HepG2 (cell line): ENCODE results near the gene SCNM1. TPM values are rescaled to one million over a fixed set of nuclear protein-coding genes. Genes with fewer than 3 reads are reported as not detected.

Experiments
- ATF7 ChIP-seq, 2 experiments: fragments of 450-650 bp in 1 of 2; sonication (generic) in 1 of 2; formaldehyde crosslinking in 1 of 2; IDR thresholded peaks; 2 replicates each; pipeline versions ENCODE4 v1.4.0 to v1.6.1; 2016 to 2020; ENCODE audit warnings: antibody characterized with exemption in 1 of 2, mild to moderate bottlenecking in 1 of 2, missing genetic modification reagents in 1 of 2
- BHLHE40 ChIP-seq: IDR thresholded peaks from 2 replicates; pipeline ENCODE4 v1.6.1; 2011; ENCODE audit warnings: low read length, improper control_type of control experiment
- GABPB1 ChIP-seq: IDR thresholded peaks from 2 replicates; pipeline ENCODE4 v1.6.1; 2016; ENCODE audit warnings: mild to moderate bottlenecking, missing genetic modification reagents, moderate library complexity, missing compliant biosample characterization
- KDM5A ChIP-seq: fragments of 200-600 bp; sonication (generic); IDR thresholded peaks from 2 replicates; pipeline ENCODE4 v1.7.0; 2018; ENCODE audit warnings: antibody characterized with exemption, mild to moderate bottlenecking, low read length, borderline replicate concordance
- NCOR1 ChIP-seq: fragments of 200-600 bp; sonication (generic); IDR thresholded peaks from 2 replicates; pipeline ENCODE4 v1.7.0; 2017; ENCODE audit warnings: antibody characterized with exemption, low read length, borderline replicate concordance
- PCBP1 ChIP-seq: fragments of 200-400 bp; formaldehyde crosslinking; IDR thresholded peaks from 2 replicates; pipeline ENCODE4 v1.6.1; 2017; ENCODE audit warnings: mild to moderate bottlenecking, low read depth, low read length, borderline replicate concordance
- POGZ ChIP-seq: sonication (generic); formaldehyde crosslinking; IDR thresholded peaks from 2 replicates; pipeline ENCODE4 v1.4.0; 2020; ENCODE audit warnings: mild to moderate bottlenecking, missing genetic modification reagents
- POLR2A ChIP-seq, 2 experiments: IDR thresholded peaks; 2 replicates each; pipeline ENCODE4 v1.6.1; 2011; ENCODE audit warnings: low read depth in 2 of 2, low read length in 2 of 2, mild to moderate bottlenecking in 1 of 2, moderate library complexity in 1 of 2; ENCODE audit not compliant: insufficient read depth in 1 of 2
- SETDB1 ChIP-seq: sonication (generic); formaldehyde crosslinking; IDR thresholded peaks from 2 replicates; pipeline ENCODE4 v1.5.1; 2020; ENCODE audit warnings: missing genetic modification reagents, mild to moderate bottlenecking, borderline replicate concordance
- SKI ChIP-seq: fragments of 450-650 bp; IDR thresholded peaks from one replicate; pipeline ENCODE4 v1.6.1; 2018; ENCODE audit warnings: mild to moderate bottlenecking; ENCODE audit not compliant: partially characterized antibody
- SMAD3 ChIP-seq: sonication (generic); formaldehyde crosslinking; IDR thresholded peaks from 2 replicates; pipeline ENCODE4 v1.4.0; 2020; ENCODE audit warnings: missing genetic modification reagents
- TP53 ChIP-seq: sonication (generic); formaldehyde crosslinking; conservative IDR thresholded peaks from 2 replicates; pipeline ENCODE4 v1.4.0; 2020; ENCODE audit warnings: missing genetic modification reagents
- ZC3H13 ChIP-seq: sonication (generic); formaldehyde crosslinking; IDR thresholded peaks from 2 replicates; pipeline ENCODE4 v1.8.1; 2023; ENCODE audit warnings: mild to moderate bottlenecking, missing genetic modification reagents, moderate library complexity
- ZFX ChIP-seq: sonication (generic); formaldehyde crosslinking; IDR thresholded peaks from 2 replicates; pipeline ENCODE4 v1.4.0; 2020; ENCODE audit warnings: mild to moderate bottlenecking, low read depth, missing genetic modification reagents, moderate library complexity
- ZNF101 ChIP-seq: sonication (generic); formaldehyde crosslinking; IDR thresholded peaks from 2 replicates; pipeline ENCODE4 v1.4.0; 2020; ENCODE audit warnings: mild to moderate bottlenecking, low read depth, missing genetic modification reagents, borderline replicate concordance
- ZNF12 ChIP-seq: sonication (generic); formaldehyde crosslinking; IDR thresholded peaks from 2 replicates; pipeline ENCODE4 v1.5.0; 2020; ENCODE audit warnings: missing genetic modification reagents
- ZNF577 ChIP-seq: sonication (generic); formaldehyde crosslinking; IDR thresholded peaks from 2 replicates; pipeline ENCODE4 v1.4.0; 2020; ENCODE audit warnings: mild to moderate bottlenecking, low read depth, missing genetic modification reagents, borderline replicate concordance
- ZNF589 ChIP-seq: sonication (generic); formaldehyde crosslinking; conservative IDR thresholded peaks from 2 replicates; pipeline ENCODE4 v1.8.0; 2022; ENCODE audit warnings: mild to moderate bottlenecking, moderate library complexity, missing genetic modification reagents
- ZNF775 ChIP-seq: sonication (generic); formaldehyde crosslinking; IDR thresholded peaks from 2 replicates; pipeline ENCODE4 v1.4.0; 2020; ENCODE audit warnings: missing genetic modification reagents, mild to moderate bottlenecking, moderate library complexity, borderline replicate concordance
- polyA plus RNA-seq, 8 experiments: library from polyadenylated mRNA; depleted of rRNA in 3 of 8; stranded (reverse) in 7 of 8; unstranded in 1 of 8; fragments of >200 nt; fragmentation: Illumina TruSeq in 4 of 8; extraction: Trizol in 4 of 8; gene quantifications; 2 replicates each; pipeline versions ENCODE4 v1.2.1 to v1.2.3, GENCODE V29; 2011 to 2016; ENCODE audit warnings: low read depth in 4 of 8, missing spikeins in 1 of 8, mixed read lengths in 1 of 8; ENCODE audit not compliant: insufficient read depth in 1 of 8
- total RNA-seq, 5 experiments: library from RNA; depleted of rRNA; stranded (reverse); fragments of >200 nt; fragmentation: Illumina TruSeq; extraction: Trizol; gene quantifications; 2 replicates each; pipeline ENCODE4 v1.2.3, GENCODE V29; 2016; ENCODE audit warnings: low read depth in 1 of 5
- TF ChIP-seq, protein P1 (sequence below): sonication (generic); formaldehyde crosslinking; IDR thresholded peaks from 2 replicates; pipeline ENCODE4 v1.5.1; 2020; ENCODE audit warnings: mild to moderate bottlenecking, missing genetic modification reagents, borderline replicate concordance
- TF ChIP-seq, protein P2 (sequence below): sonication (generic); formaldehyde crosslinking; IDR thresholded peaks from 2 replicates; pipeline ENCODE4 v1.4.0; 2020; ENCODE audit warnings: mild to moderate bottlenecking, missing genetic modification reagents, borderline replicate concordance
- TF ChIP-seq, protein P3 (sequence below): sonication (generic); formaldehyde crosslinking; IDR thresholded peaks from 2 replicates; pipeline ENCODE4 v1.5.1; 2020; ENCODE audit warnings: missing genetic modification reagents, mild to moderate bottlenecking, borderline replicate concordance
- TF ChIP-seq, protein P4 (sequence below): sonication (generic); formaldehyde crosslinking; IDR thresholded peaks from 2 replicates; pipeline ENCODE4 v1.4.0; 2020; ENCODE audit warnings: missing genetic modification reagents

The SCNM1 gene
- total and polyA plus RNA-seq, 2 of the 13 experiments (the other 11 are each of a cell fraction or from before 2014, with no cell fraction given) = 16.3 to 31.5 TPM

DNA sequence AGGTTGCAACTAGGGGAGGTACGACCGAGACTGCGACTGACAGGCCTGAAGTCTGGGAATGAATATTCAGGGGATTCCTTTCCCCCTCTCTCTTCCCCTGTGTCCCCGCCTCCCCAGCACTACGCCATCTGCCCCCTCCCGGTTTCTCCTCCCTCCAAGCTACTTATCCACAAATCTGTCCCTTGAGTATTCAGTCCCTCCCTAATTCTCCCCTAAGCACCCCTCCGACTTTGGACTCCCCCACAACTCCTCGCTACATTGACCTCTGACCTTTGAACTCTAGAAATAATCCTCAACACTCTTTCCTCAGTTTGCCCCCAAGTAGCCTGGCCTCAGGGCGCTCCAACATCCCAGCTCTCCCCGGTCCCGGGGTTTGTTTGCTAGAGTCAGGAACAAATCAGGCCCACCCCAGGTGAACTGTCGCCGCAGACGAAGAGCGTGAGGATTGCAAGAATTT, 635 bp upstream of the SCNM1 start (continued):
- TF ChIP-seq, protein P1, sequence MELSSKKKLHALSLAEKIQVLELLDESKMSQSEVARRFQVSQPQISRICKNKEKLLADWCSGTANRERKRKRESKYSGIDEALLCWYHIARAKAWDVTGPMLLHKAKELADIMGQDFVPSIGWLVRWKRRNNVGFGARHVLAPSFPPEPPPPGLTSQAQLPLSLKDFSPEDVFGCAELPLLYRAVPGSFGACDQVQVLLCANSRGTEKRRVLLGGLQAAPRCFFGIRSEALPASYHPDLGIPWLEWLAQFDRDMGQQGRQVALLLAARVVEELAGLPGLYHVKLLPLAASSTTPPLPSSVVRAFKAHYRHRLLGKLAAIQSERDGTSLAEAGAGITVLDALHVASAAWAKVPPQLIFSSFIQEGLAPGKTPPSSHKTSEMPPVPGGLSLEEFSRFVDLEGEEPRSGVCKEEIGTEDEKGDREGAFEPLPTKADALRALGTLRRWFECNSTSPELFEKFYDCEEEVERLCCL (CRISPR knock-in tag) = no peak
- TF ChIP-seq ZC3H13 (CRISPR knock-in tag) (no peak), ATF7 (IDR thresholded peaks at IDR 0.05) (no peak), ATF7 (CRISPR knock-in tag; IDR thresholded peaks at IDR 0.05) (peak; percentile 52; the same call in 1 of the 2 replicates), BHLHE40 (no peak), GABPB1 (no peak), SKI (peak; percentile 9), ZNF589 (no peak), PCBP1 (no peak), POGZ (no peak), NCOR1 (peak; percentile 31; the same call in 1 of the 2 replicates), ZNF775 (CRISPR knock-in tag) (no peak), ZNF12 (no peak), ZNF577 (CRISPR knock-in tag) (0 out of 2 replicates have a peak, but pooled peaks have one; percentile 56), POLR2A (IDR thresholded peaks at IDR 0.05; ENCODE audit: insufficient read depth in 1 of 2, low read depth in 2 of 2, low read length in 2 of 2) (peak in 1 of 2 experiments; percentile 46; a peak in 1 of 4 replicates), ZFX (no peak), SETDB1 (CRISPR knock-in tag) (no peak), KDM5A (no peak), SMAD3 (CRISPR knock-in tag) (no peak), ZNF101 (CRISPR knock-in tag) (0 out of 2 replicates have a peak, but pooled peaks have one; percentile 66), TP53 (CRISPR knock-in tag) (no peak)
- TF ChIP-seq, protein P2, sequence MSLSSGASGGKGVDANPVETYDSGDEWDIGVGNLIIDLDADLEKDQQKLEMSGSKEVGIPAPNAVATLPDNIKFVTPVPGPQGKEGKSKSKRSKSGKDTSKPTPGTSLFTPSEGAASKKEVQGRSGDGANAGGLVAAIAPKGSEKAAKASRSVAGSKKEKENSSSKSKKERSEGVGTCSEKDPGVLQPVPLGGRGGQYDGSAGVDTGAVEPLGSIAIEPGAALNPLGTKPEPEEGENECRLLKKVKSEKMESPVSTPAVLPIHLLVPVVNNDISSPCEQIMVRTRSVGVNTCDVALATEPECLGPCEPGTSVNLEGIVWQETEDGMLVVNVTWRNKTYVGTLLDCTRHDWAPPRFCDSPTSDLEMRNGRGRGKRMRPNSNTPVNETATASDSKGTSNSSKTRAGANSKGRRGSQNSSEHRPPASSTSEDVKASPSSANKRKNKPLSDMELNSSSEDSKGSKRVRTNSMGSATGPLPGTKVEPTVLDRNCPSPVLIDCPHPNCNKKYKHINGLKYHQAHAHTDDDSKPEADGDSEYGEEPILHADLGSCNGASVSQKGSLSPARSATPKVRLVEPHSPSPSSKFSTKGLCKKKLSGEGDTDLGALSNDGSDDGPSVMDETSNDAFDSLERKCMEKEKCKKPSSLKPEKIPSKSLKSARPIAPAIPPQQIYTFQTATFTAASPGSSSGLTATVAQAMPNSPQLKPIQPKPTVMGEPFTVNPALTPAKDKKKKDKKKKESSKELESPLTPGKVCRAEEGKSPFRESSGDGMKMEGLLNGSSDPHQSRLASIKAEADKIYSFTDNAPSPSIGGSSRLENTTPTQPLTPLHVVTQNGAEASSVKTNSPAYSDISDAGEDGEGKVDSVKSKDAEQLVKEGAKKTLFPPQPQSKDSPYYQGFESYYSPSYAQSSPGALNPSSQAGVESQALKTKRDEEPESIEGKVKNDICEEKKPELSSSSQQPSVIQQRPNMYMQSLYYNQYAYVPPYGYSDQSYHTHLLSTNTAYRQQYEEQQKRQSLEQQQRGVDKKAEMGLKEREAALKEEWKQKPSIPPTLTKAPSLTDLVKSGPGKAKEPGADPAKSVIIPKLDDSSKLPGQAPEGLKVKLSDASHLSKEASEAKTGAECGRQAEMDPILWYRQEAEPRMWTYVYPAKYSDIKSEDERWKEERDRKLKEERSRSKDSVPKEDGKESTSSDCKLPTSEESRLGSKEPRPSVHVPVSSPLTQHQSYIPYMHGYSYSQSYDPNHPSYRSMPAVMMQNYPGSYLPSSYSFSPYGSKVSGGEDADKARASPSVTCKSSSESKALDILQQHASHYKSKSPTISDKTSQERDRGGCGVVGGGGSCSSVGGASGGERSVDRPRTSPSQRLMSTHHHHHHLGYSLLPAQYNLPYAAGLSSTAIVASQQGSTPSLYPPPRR = no peak
- TF ChIP-seq, protein P3, sequence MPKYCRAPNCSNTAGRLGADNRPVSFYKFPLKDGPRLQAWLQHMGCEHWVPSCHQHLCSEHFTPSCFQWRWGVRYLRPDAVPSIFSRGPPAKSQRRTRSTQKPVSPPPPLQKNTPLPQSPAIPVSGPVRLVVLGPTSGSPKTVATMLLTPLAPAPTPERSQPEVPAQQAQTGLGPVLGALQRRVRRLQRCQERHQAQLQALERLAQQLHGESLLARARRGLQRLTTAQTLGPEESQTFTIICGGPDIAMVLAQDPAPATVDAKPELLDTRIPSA = no peak
- TF ChIP-seq, protein P4, sequence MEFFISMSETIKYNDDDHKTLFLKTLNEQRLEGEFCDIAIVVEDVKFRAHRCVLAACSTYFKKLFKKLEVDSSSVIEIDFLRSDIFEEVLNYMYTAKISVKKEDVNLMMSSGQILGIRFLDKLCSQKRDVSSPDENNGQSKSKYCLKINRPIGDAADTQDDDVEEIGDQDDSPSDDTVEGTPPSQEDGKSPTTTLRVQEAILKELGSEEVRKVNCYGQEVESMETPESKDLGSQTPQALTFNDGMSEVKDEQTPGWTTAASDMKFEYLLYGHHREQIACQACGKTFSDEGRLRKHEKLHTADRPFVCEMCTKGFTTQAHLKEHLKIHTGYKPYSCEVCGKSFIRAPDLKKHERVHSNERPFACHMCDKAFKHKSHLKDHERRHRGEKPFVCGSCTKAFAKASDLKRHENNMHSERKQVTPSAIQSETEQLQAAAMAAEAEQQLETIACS (CRISPR knock-in tag) = no peak
